Breast epithelium (tissue), 4 donors: Measurements from ENCODE around the gene FBXL3. TPM values are rescaled to one million over a fixed set of nuclear protein-coding genes. Genes with fewer than 3 reads are reported as not detected.
"Not testable (repeated sequence)": the region's sequence is repeated elsewhere in the genome, so short reads cannot be mapped to it uniquely, and the experiment has no call there.

Experiments used
- DNase-seq, 2 donors: peaks; one replicate each; pipeline ENCODE4 v3.0.0-alpha.2; 2019; ENCODE audit warnings: low spot score in 2 of 2
- H3K27ac ChIP-seq, 2 donors: fragments of 200-600 bp; sonication (generic) in 1 of 2; one replicate each; pipeline ENCODE4 v1.5.1; 2016 to 2019; ENCODE audit warnings: mild to moderate bottlenecking in 1 of 2
- H3K27me3 ChIP-seq, 2 donors: fragments of 200-600 bp; sonication (generic) in 1 of 2; one replicate each; pipeline versions ENCODE4 v1.5.1 to v1.6.0; 2017 to 2019; ENCODE audit warnings: control low read depth in 1 of 2, mild to moderate bottlenecking in 1 of 2
- H3K36me3 ChIP-seq: fragments of 200-600 bp; one replicate; pipeline ENCODE4 v1.5.1; 2019
- H3K4me1 ChIP-seq, 2 donors: fragments of 200-600 bp; sonication (generic); one replicate each; pipeline ENCODE4 v1.5.1; 2016 to 2019; ENCODE audit warnings: control low read depth in 1 of 2
- H3K4me3 ChIP-seq, 3 donors: fragments of 200-600 bp; sonication (generic); 1 replicate in 2 of 3; 2 replicates in 1 of 3; pipeline ENCODE4 v1.5.1; 2016 to 2019; ENCODE audit warnings: mild to moderate bottlenecking in 3 of 3, moderate library complexity in 2 of 3
- H3K9me3 ChIP-seq, 2 donors: fragments of 200-600 bp; sonication (generic) in 1 of 2; one replicate each; pipeline ENCODE4 v1.5.1; 2016 to 2019; ENCODE audit warnings: control low read depth in 1 of 2
- CTCF ChIP-seq, 3 donors: fragments of 450-650 bp; IDR thresholded peaks; one replicate each; pipeline ENCODE4 v1.5.1; 2016 to 2017; ENCODE audit warnings: antibody characterized with exemption in 3 of 3, mild to moderate bottlenecking in 3 of 3, moderate library complexity in 3 of 3
- POLR2A ChIP-seq: fragments of 450-650 bp; IDR thresholded peaks from one replicate; pipeline ENCODE4 v1.6.1; 2016; ENCODE audit warnings: antibody characterized with exemption, mild to moderate bottlenecking, moderate library complexity
- POLR2AphosphoS5 ChIP-seq, 3 donors: sonication (generic); formaldehyde crosslinking; IDR thresholded peaks; one replicate each; pipeline ENCODE4 v1.6.1; 2017; ENCODE audit warnings: antibody characterized with exemption in 3 of 3
- intact Hi-C: fragments of 100-400 bp; cut with DNase I; formaldehyde crosslinking; loops from one replicate; pipeline ENCODE4 v1.15.1; 2023; ENCODE audit warnings: low total_unique reads
- total RNA-seq, 3 donors: library from RNA; depleted of rRNA; stranded (reverse); fragments of >200 nt; gene quantifications; one replicate each; pipeline ENCODE4 v1.1.0, GENCODE V29; 2016

FBXL3 gene
- total RNA-seq, 3 donors from 2014 or later: 110 to 129 (median 128) TPM

DNA sequence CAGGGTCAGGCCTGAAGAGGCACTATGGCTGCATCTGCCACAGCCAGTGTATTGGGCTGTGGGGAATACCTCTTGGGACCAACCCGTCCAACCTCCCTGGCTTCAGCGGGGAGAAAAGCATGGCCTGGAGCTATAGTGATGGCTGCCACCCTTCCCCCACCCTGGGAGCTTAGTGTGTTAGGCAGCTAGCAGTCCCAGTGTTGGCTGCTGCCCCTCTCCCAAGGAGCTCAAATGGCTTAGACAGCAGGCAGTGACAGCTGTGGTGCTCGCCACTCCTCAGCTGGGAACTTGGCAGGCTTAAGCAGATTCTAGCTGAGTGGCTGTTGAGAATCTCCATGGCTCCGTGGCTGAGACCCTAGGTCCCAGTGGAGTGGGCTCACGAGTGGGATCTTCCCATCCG, 58.9 kb downstream of the FBXL3 start:
- Histone ChIP-seq H3K27me3 (no peaks in the 10 kb centered on the region), H3K4me3 (no peak overlapping the region), H3K36me3 (no peaks in the 10 kb centered on the region), H3K27ac (no peak overlapping the region), H3K4me1 (no peaks in the 10 kb centered on the region), H3K9me3 (no peaks in the 10 kb centered on the region)
- no peak for TF ChIP-seq CTCF (IDR thresholded peaks at IDR 0.05)
- TF ChIP-seq POLR2A: no peak
- TF ChIP-seq POLR2AphosphoS5 (IDR thresholded peaks at IDR 0.05): no peak
- DNase-seq: no peak
- intact Hi-C loops: loop anchor here (5.0 kb wide), 1 partner anchor 1101 kb away; no protein-coding TSS in a partner anchor

GRCh38 chr13:76967031-76967430, 59.9 kb downstream of the FBXL3 start:
- Histone ChIP-seq H3K36me3 (no peaks in the 10 kb centered on the region), H3K27me3 (no peaks in the 10 kb centered on the region), H3K4me1 (no peaks in the 10 kb centered on the region), H3K4me3 (no peak overlapping the region), H3K27ac (no peak overlapping the region), H3K9me3 (no peaks in the 10 kb centered on the region)
- no peak for DNase-seq
- TF ChIP-seq CTCF (IDR thresholded peaks at IDR 0.05) (no peak), POLR2A (no peak), POLR2AphosphoS5 (IDR thresholded peaks at IDR 0.05) (no peak)
- intact Hi-C loops: loop anchor here (5.0 kb wide), 1 partner anchor 1100 kb away; no protein-coding TSS in a partner anchor

GRCh38 chr13:76965759-76966421, 61.1 kb downstream of the FBXL3 start:
- no peak for DNase-seq
- Histone ChIP-seq H3K4me3 (no peak overlapping the region), H3K27ac (no peak overlapping the region), H3K4me1 (no peaks in the 10 kb centered on the region), H3K9me3 (peaks cover 0 to 4% of the 10 kb centered on the region in 2 donors), H3K36me3 (no peaks in the 10 kb centered on the region), H3K27me3 (no peaks in the 10 kb centered on the region)
- intact Hi-C loops: loop anchor here (5.0 kb wide), 1 partner anchor 1099 kb away; no protein-coding TSS in a partner anchor
- TF ChIP-seq POLR2A (no peak), CTCF (IDR thresholded peaks at IDR 0.05) (no peak), POLR2AphosphoS5 (IDR thresholded peaks at IDR 0.05) (no peak)

DNA sequence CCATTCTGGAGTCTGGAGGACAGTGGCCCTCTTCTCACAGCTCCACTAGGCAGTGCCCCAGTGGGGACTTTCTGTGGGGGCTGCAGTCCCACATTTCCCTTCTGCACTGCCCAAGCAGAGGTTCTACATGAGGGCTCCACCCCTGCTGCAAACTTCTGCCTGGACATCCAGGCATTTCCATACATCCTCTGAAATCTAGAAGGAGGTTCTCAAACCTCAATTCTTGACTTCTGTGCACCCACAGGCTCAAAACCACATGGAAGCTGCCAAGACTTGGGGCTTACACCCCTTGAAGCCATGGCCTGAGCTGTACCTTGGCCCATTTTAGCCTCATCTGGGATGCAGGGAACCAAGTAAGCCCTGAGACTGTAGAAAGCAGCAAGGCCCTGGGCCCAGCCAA, 67.2 kb downstream of the FBXL3 start:
- H3K27ac ChIP-seq, H3K4me1 ChIP-seq, H3K4me3 ChIP-seq, H3K27me3 ChIP-seq, DNase-seq, intact Hi-C loops, H3K36me3 ChIP-seq: not testable (repeated sequence)
- H3K9me3 ChIP-seq: peaks cover 8 to 23% of the 10 kb centered on the region in 2 donors

- Histone ChIP-seq H3K27me3 (no peaks in the 10 kb centered on the region), H3K9me3 (peaks cover 8 to 23% of the 10 kb centered on the region in 2 donors), H3K36me3 (no peaks in the 10 kb centered on the region), H3K27ac (no peak overlapping the region), H3K4me3 (no peak overlapping the region), H3K4me1 (no peaks in the 10 kb centered on the region)
- intact Hi-C loops: no loop called here
- TF ChIP-seq POLR2AphosphoS5 (IDR thresholded peaks at IDR 0.05) (no peak), CTCF (IDR thresholded peaks at IDR 0.05) (no peak), POLR2A (no peak)
- no peak for DNase-seq
Observed at GRCh38 chr13:76958841-76959432, 68.0 kb downstream of the FBXL3 start.
